GM21786 (cell line): Measurements from ENCODE around the gene RBMY1F.
"Not testable (repeated sequence)": the region's sequence is repeated elsewhere in the genome, so short reads cannot be mapped to it uniquely, and the experiment has no call there.

Experiments
- ATAC-seq: cut with Tn5 transposase; IDR thresholded peaks from one replicate; pipeline ENCODE4 v1.9.1; 2021; ENCODE audit not compliant: unreplicated experiment

Gene RBMY1F

GRCh38 chrY:22182823-22183222 is at the start of gene RBMY1F:
TSS of gene RBMY1F (minus strand) at chrY:22182923. CDS start at chrY:22180969, 1,954 bp downstream.
- not testable (repeated sequence) for ATAC-seq

DNA sequence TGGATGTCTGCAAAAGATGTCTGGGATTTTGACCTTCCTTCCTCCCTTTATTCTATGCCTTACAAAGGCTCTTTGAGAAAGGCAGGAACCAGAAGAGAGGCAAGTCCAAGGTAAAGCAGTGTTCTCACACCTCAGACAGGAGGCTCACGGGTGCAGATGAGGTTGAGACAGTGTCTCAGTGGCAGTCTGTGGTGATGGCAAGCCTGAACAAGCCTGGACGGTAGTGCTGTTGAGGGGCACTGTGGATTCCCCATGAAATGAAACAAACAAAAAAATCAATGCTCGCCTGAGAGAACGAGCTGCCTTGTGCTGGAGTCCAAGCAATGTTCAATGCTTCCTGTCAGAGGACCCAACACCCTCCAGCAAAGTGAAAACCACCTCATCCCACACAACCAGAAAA is 31.6 kb downstream of the RBMY1F start:
- ATAC-seq: not testable (repeated sequence)

- not testable (repeated sequence) for ATAC-seq
Measured at GRCh38 chrY:22141011-22141695, 41.6 kb downstream of the RBMY1F start.

GRCh38 chrY:22134719-22135118 is 48.0 kb downstream of the RBMY1F start:
- not testable (repeated sequence) for ATAC-seq

GRCh38 chrY:22130494-22130893 is 52.2 kb downstream of the RBMY1F start:
- not testable (repeated sequence) for ATAC-seq
